GM12872 (cell line): ENCODE measurements around the gene MR1.

Experiments
- CTCF ChIP-seq: IDR thresholded peaks from 3 replicates; pipeline ENCODE4 v1.5.1; 2011; ENCODE audit warnings: low read depth, mild to moderate bottlenecking, low read length, moderate library complexity; ENCODE audit not compliant: insufficient read depth

MR1 gene

GRCh38 chr1:181076852-181077251, 43.1 kb downstream of the MR1 start:
- TF ChIP-seq CTCF = no peak

DNA sequence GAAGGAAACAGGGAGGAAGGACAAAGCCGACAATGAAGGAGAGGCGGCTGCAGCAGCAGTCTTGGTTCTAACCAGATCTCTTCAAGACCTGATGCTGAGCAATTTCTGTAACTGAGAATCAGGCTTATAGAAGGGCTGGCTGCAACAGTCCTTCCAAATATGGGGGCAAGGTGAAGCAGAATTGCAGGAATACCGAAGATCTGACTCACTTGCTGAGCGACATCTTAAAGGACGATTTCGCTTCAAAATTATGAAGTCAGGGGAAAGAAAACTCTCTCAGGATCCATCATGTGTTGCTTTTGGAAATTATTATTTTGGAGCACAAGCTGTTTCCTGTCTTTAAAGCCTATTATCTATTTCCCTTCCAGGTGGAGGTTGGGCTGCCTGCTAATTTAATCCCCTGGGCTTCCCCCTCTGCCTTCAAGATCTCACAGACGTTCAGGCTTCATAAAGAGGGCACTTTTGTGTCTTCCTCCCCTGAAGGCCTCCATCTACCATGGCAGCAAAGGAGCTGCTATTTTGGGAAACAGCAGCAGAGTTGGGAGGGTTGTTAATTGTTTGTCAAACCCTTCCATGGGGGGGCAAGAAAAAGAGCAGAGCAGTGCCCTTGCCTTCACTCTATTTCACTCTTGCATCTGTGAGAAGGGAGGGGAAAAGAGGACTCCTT, 43.9 kb downstream of the MR1 start:
- no peak for TF ChIP-seq CTCF

DNA sequence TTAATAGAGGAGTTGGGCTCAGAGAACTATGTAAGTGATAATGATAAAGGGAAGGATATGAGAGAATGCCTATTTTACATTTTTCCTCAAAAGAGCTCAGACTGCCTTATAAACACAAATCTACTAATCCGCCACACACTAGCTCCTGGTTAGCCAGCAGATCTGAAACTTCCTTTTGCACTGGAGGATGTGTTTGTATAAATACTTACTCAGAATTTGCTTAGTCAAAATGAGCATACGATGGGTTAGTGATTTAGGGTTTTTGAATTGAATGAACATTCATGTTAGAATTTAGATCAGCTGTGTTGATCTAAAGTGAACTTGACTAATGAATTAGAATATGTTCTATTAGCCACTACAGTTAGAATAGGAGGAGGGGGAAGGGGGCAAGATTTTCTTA, 45.6 kb downstream of the MR1 start:
- no peak for TF ChIP-seq CTCF

DNA sequence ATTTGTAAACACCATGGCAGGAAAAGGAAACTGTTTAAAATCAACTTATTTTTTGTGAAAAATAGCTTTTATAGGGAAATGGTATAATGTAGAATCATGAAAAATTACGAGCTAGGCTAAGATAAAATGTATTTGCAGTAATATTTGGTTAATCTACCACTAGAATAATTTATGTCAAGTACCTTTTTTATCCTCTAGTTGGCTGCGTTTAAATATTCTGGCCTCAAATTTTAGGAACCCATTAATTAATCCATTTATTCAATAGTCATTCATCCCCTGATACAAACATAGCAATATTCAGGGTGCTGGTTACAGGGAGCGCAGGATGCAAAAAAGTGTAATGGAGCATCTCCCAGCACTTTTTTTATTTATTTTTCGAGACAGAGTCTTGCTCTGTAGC, 46.1 kb downstream of the MR1 start:
- TF ChIP-seq CTCF = no peak

DNA sequence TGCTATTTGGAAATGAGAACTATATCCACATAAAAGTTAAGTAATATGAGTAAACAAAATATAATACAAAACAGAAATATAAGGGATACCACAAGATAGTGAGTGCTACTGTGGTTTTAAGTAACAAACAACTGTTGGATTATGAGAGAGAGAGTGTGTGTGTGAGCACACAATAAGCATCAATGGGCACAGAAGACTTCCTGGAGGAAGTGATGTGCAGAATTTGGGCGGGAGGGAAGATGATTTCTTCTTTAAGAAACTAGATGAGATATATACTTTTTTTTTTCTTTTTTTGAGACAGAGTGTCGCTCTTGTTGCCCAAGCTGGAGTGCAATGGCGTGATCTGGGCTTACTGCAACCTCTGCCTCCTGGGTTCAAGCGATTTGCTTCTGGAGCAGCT, 46.8 kb downstream of the MR1 start:
- no peak for TF ChIP-seq CTCF

- no peak for TF ChIP-seq CTCF
Measured at GRCh38 chr1:181081395-181081794, 47.6 kb downstream of the MR1 start.

GRCh38 chr1:181083842-181084605, 50.2 kb downstream of the MR1 start:
- TF ChIP-seq CTCF = peak; percentile 83
